GM12878 (cell line): ENCODE results near the gene FGF11. TPM values are rescaled to one million over a fixed set of nuclear protein-coding genes. Genes with fewer than 3 reads are reported as not detected.

Source experiments
- ATAC-seq: fragments of 200-7000 bp; cut with Tn5 transposase; 3 replicates; pipeline ENCODE4 v1.9.1; 2020; ENCODE audit warnings: mild to moderate bottlenecking, moderate library complexity
- BruUV-seq: library from RNA; stranded (reverse); fragments of 400-500 nt; replicated peaks from 2 replicates; lab custom pipeline; 2021; lab: Mats Ljungman, UMichigan
- CTCF ChIA-PET: fragments of 300-600 bp; sonication (Branson Sonifier 250); formaldehyde crosslinking; extraction: SDS; loops from one replicate; lab custom pipeline; 2021; ENCODE audit warnings: inconsistent platforms; lab: Yijun Ruan, JAX
- POLR2A ChIA-PET: fragments of 350-600 bp; formaldehyde crosslinking; extraction: SDS; loops from one replicate; lab custom pipeline; 2021; ENCODE audit warnings: inconsistent platforms; lab: Charles Lee
- RAD21 ChIA-PET: fragments of 300-600 bp; sonication (Branson Sonifier 250); formaldehyde crosslinking; loops from one replicate; lab custom pipeline; 2023; ENCODE audit warnings: antibody characterized with exemption; ENCODE audit not compliant: unreplicated experiment; lab: Charles Lee
- SMC1A ChIA-PET: fragments of 300-600 bp; sonication (Branson Sonifier 250); formaldehyde crosslinking; loops from one replicate; lab custom pipeline; 2023; ENCODE audit not compliant: unreplicated experiment, uncharacterized antibody; lab: Charles Lee
- DNase-seq: peaks from one replicate; pipeline ENCODE4 v3.0.0-alpha.2; 2011; ENCODE audit warnings: low read depth, low spot score
- FAIRE-seq: peaks from 3 replicates; lab custom pipeline; 2011; peaks lifted over from hg19 to GRCh38; lab: Jason Lieb, UNC
- H2AFZ ChIP-seq: 2 replicates; pipeline ENCODE4 v1.6.0; 2011; ENCODE audit warnings: low read depth, low read length, control low read depth; ENCODE audit not compliant: control insufficient read depth
- H3K27ac ChIP-seq: 2 replicates; pipeline ENCODE4 v1.5.1; 2011; ENCODE audit warnings: control low read depth; ENCODE audit not compliant: control insufficient read depth, insufficient read depth
- H3K27me3 ChIP-seq, 2 experiments: replicated peaks in 1 of 2; 2 replicates each; pipeline versions ENCODE4 v1.6.0 to v1.6.1; 2011; ENCODE audit warnings: low read length in 1 of 2; ENCODE audit not compliant: control insufficient read depth in 2 of 2, insufficient read depth in 2 of 2
- H3K36me3 ChIP-seq, 2 experiments: 2 replicates each; pipeline ENCODE4 v1.5.1; 2011; ENCODE audit warnings: low read length in 1 of 2; ENCODE audit not compliant: control insufficient read depth in 2 of 2, insufficient read depth in 2 of 2
- H3K4me1 ChIP-seq: 2 replicates; pipeline ENCODE4 v1.6.1; 2011; ENCODE audit warnings: mild to moderate bottlenecking, low read length, moderate library complexity, mixed read lengths; ENCODE audit not compliant: control insufficient read depth, insufficient read depth
- H3K4me2 ChIP-seq: 2 replicates; pipeline ENCODE4 v1.6.0; 2011; ENCODE audit warnings: control low read depth; ENCODE audit not compliant: control insufficient read depth, insufficient read depth
- H3K4me3 ChIP-seq: fragments of 200-600 bp; sonication (generic); 2 replicates; pipeline ENCODE4 v1.5.1; 2016
- H3K79me2 ChIP-seq: 2 replicates; pipeline ENCODE4 v1.6.0; 2011; ENCODE audit warnings: low read length; ENCODE audit not compliant: control insufficient read depth, insufficient read depth
- H3K9ac ChIP-seq: 2 replicates; pipeline ENCODE4 v1.8.0; 2011; ENCODE audit warnings: low read length, control low read depth, mixed read lengths; ENCODE audit not compliant: control insufficient read depth, insufficient read depth
- H3K9me3 ChIP-seq: replicated peaks from 3 replicates; pipeline ENCODE4 v1.5.1; 2011; ENCODE audit warnings: mild to moderate bottlenecking, low read length; ENCODE audit not compliant: control insufficient read depth, insufficient read depth
- H4K20me1 ChIP-seq: 2 replicates; pipeline ENCODE4 v1.6.0; 2011; ENCODE audit not compliant: control insufficient read depth, insufficient read depth
- CBFB ChIP-seq: IDR thresholded peaks from 2 replicates; pipeline ENCODE4 v1.6.1; 2016; ENCODE audit warnings: antibody characterized with exemption, low read depth
- DPF2 ChIP-seq: fragments of 450-650 bp; IDR thresholded peaks from 2 replicates; pipeline ENCODE4 v1.6.1; 2017; ENCODE audit warnings: mild to moderate bottlenecking
- HDAC2 ChIP-seq: fragments of 200-600 bp; sonication (generic); IDR thresholded peaks from 2 replicates; pipeline ENCODE4 v1.6.1; 2017
- HDGF ChIP-seq: fragments of 450-650 bp; IDR thresholded peaks from 2 replicates; pipeline ENCODE4 v1.6.1; 2016; ENCODE audit warnings: antibody characterized with exemption
- IKZF2 ChIP-seq, 2 experiments: fragments of 450-650 bp; IDR thresholded peaks; 2 replicates each; pipeline ENCODE4 v1.6.1; 2017; ENCODE audit warnings: mild to moderate bottlenecking in 2 of 2, moderate library complexity in 2 of 2
- PAX5 ChIP-seq: IDR thresholded peaks from 2 replicates; pipeline ENCODE4 v1.6.1; 2011; ENCODE audit warnings: low read depth, low read length, borderline replicate concordance
- POU2F2 ChIP-seq: IDR thresholded peaks from 3 replicates; pipeline ENCODE4 v1.6.1; 2011; ENCODE audit warnings: low read depth, mild to moderate bottlenecking, low read length, borderline replicate concordance
- RAD21 ChIP-seq: IDR thresholded peaks from 2 replicates; pipeline ENCODE4 v1.6.1; 2011; ENCODE audit warnings: mild to moderate bottlenecking, low read depth, low read length, moderate library complexity; ENCODE audit not compliant: insufficient read depth
- RCOR1 ChIP-seq: conservative IDR thresholded peaks from 2 replicates; pipeline ENCODE4 v1.6.1; 2012; ENCODE audit warnings: low read depth, low read length, improper control_type of control experiment
- SMARCA5 ChIP-seq: fragments of 450-650 bp; IDR thresholded peaks from 2 replicates; pipeline ENCODE4 v1.6.1; 2017; ENCODE audit warnings: mild to moderate bottlenecking
- SPI1 ChIP-seq: IDR thresholded peaks from 2 replicates; pipeline ENCODE4 v1.6.1; 2011; ENCODE audit warnings: low read depth, mild to moderate bottlenecking, low read length, moderate library complexity, borderline replicate concordance; ENCODE audit not compliant: insufficient read depth
- SRF ChIP-seq, 2 experiments: IDR thresholded peaks; 2 replicates each; pipeline ENCODE4 v1.6.1; 2011; ENCODE audit warnings: low read depth in 2 of 2, low read length in 2 of 2, mild to moderate bottlenecking in 1 of 2, moderate library complexity in 1 of 2
- ZSCAN29 ChIP-seq: fragments of 450-650 bp; IDR thresholded peaks from 2 replicates; pipeline ENCODE4 v1.6.1; 2017; ENCODE audit warnings: mild to moderate bottlenecking, moderate library complexity
- WGBS: methylation state at CpG from one replicate; pipeline ENCODE4 v1.1.6; 2016; ENCODE audit warnings: low lambda C conversion rate; ENCODE audit not compliant: insufficient replicate concordance, insufficient coverage; ENCODE audit errors: missing lambda C conversion rate; 5-methylcytosine and 5-hydroxymethylcytosine counted together
- in situ Hi-C: fragments of 300-500 bp; cut with MboI; formaldehyde crosslinking; loops from 9 replicates; pipeline ENCODE4 v1.14.3; 2018; ENCODE audit warnings: mixed read lengths
- intact Hi-C: fragments of 100-400 bp; cut with micrococcal nuclease; formaldehyde crosslinking; loops from one replicate; pipeline ENCODE4 v1.14.2; 2022; ENCODE audit not compliant: unreplicated experiment
- polyA plus RNA-seq, 11 experiments: library from polyadenylated mRNA; depleted of rRNA in 4 of 11; unstranded in 6 of 11; stranded (reverse) in 5 of 11; fragments of >200 nt; fragmentation: Nextera tagmentation in 4 of 11; fragmentation: Illumina TruSeq in 1 of 11; extraction: Ambion mirVana in 4 of 11; extraction: Trizol in 1 of 11; gene quantifications; 1 replicate in 1 of 11; 2 replicates in 10 of 11; pipeline versions ENCODE4 v1.2.1 to v1.2.3, GENCODE V29; 2011 to 2016; ENCODE audit warnings: inconsistent platforms in 2 of 11, missing spikeins in 2 of 11, low read depth in 1 of 11
- total RNA-seq, 4 experiments: library from RNA; depleted of rRNA in 3 of 4; stranded (reverse); fragments of >200 nt in 3 of 4; fragmentation: Illumina TruSeq in 1 of 4; extraction: Trizol in 1 of 4; gene quantifications; 2 replicates each; pipeline versions ENCODE4 v1.2.1 to v1.2.3, GENCODE V29; 2013 to 2021
- TF ChIP-seq, protein P1 (sequence below): fragments of 450-650 bp; IDR thresholded peaks from 2 replicates; pipeline ENCODE4 v1.6.1; 2017; ENCODE audit warnings: mild to moderate bottlenecking
- TF ChIP-seq, protein P2 (sequence below): fragments of 450-650 bp; formaldehyde crosslinking; IDR thresholded peaks from 2 replicates; pipeline ENCODE4 v1.5.0; 2022; ENCODE audit warnings: mild to moderate bottlenecking, missing genetic modification characterization

Gene FGF11
- total and polyA plus RNA-seq, 10 of the 15 experiments (the other 5 are each of a cell fraction or from before 2014, with no cell fraction given), result 0.69 to 21.1 (median 2.6) TPM

- H2AFZ ChIP-seq, result no peak within 1 kb of the TSS
- H3K36me3 ChIP-seq, result no peaks in the 10 kb centered on the region
- POLR2A ChIA-PET, result no interaction called here
- no peak within 1 kb of the TSS for H3K4me2 ChIP-seq
- FAIRE-seq (no peak), DNase-seq (no peak), ATAC-seq (no peak)
- SMC1A ChIA-PET, result interaction anchor here (0.6 to 0.8 kb wide), 2 partner anchors 25 to 384 kb away, joined by 3 read pairs; no protein-coding TSS in a partner anchor
- H3K4me1 ChIP-seq, result no peaks in the 10 kb centered on the region
- RAD21 ChIA-PET, result no interaction called here
- H3K4me3 ChIP-seq, result no peak within 1 kb of the TSS
- H3K27ac ChIP-seq, result no peak within 1 kb of the TSS
- TF ChIP-seq RCOR1 (no peak), DPF2 (no peak), IKZF2 (IDR thresholded peaks at IDR 0.05) (no peak), ZSCAN29 (no peak), CBFB (no peak)
- TF ChIP-seq, protein P1, sequence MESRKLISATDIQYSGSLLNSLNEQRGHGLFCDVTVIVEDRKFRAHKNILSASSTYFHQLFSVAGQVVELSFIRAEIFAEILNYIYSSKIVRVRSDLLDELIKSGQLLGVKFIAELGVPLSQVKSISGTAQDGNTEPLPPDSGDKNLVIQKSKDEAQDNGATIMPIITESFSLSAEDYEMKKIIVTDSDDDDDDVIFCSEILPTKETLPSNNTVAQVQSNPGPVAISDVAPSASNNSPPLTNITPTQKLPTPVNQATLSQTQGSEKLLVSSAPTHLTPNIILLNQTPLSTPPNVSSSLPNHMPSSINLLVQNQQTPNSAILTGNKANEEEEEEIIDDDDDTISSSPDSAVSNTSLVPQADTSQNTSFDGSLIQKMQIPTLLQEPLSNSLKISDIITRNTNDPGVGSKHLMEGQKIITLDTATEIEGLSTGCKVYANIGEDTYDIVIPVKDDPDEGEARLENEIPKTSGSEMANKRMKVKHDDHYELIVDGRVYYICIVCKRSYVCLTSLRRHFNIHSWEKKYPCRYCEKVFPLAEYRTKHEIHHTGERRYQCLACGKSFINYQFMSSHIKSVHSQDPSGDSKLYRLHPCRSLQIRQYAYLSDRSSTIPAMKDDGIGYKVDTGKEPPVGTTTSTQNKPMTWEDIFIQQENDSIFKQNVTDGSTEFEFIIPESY, result no peak
- in situ Hi-C loops (no loop called here), intact Hi-C loops (no loop called here)
- no peaks in the 10 kb centered on the region for H4K20me1 ChIP-seq
- 0% methylated on average over 5 of the region's 5 CpGs for WGBS
- no peaks in the 10 kb centered on the region for H3K79me2 ChIP-seq
- H3K9ac ChIP-seq, result no peak within 1 kb of the TSS
- no TSS peak for BruUV-seq
- CTCF ChIA-PET, result no interaction called here
- no peaks in the 10 kb centered on the region; a peak in 1 of 4 replicates for H3K27me3 ChIP-seq
- H3K9me3 ChIP-seq, result no peaks in the 10 kb centered on the region
These were observed 10.8 kb upstream of the FGF11 start, which contains the start of gene SPEM3 for GRCh38 chr17:7428557-7428956. Gene SPEM3 (plus strand): TSS chr17:7428857. CDS start chr17:7428903, 46 bp downstream.

DNA sequence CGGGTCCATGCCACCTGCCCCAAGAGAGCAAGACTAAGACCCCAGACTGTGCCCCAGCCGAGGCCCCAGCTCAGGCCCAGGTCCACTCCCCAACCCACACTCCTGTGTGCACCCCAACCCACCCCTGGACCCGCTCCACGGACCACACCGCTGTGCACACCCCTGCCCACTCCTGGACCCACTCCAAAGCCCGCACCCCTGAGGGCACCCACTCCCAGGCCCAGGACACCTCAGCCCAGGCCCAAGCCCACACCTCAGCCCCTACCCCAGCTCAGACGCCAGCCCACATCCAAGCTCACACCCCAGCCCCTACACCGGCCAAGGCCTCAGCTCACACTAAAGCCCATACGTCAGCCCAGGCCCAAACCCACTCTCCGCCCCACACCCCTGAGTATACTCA lies 9.6 kb upstream of the FGF11 start:
- H3K9ac ChIP-seq, result no peak overlapping the region
- in situ Hi-C loops, result no loop called here
- CTCF ChIA-PET, result interaction anchor here (0.6 kb wide), 1 partner anchor 117 kb away, joined by 3 read pairs; no protein-coding TSS in a partner anchor

More for the DNA sequence above, 9.6 kb upstream of the FGF11 start:
- no peak for FAIRE-seq
- Histone ChIP-seq H3K4me3 (no peak overlapping the region), H3K9me3 (no peaks in the 10 kb centered on the region), H3K36me3 (no peaks in the 10 kb centered on the region), H3K27me3 (no peaks in the 10 kb centered on the region; a peak in 1 of 4 replicates), H2AFZ (no peak overlapping the region), H3K4me1 (no peaks in the 10 kb centered on the region), H3K79me2 (no peaks in the 10 kb centered on the region), H3K4me2 (no peak overlapping the region), H4K20me1 (no peaks in the 10 kb centered on the region), H3K27ac (no peak overlapping the region)
- ChIA-PET RAD21 (no interaction called here), SMC1A (no interaction called here), POLR2A (no interaction called here)
- WGBS, result 44% methylated on average over 10 of the region's 10 CpGs
- no peak for DNase-seq
- TF ChIP-seq SMARCA5 (no peak), POU2F2 (no peak), HDGF (no peak), RAD21 (no peak), SPI1 (no peak), PAX5 (no peak), SRF (IDR thresholded peaks at IDR 0.05; ENCODE audit: low read depth in 2 of 2, low read length in 2 of 2) (no peak), HDAC2 (no peak)
- TF ChIP-seq, protein P2, sequence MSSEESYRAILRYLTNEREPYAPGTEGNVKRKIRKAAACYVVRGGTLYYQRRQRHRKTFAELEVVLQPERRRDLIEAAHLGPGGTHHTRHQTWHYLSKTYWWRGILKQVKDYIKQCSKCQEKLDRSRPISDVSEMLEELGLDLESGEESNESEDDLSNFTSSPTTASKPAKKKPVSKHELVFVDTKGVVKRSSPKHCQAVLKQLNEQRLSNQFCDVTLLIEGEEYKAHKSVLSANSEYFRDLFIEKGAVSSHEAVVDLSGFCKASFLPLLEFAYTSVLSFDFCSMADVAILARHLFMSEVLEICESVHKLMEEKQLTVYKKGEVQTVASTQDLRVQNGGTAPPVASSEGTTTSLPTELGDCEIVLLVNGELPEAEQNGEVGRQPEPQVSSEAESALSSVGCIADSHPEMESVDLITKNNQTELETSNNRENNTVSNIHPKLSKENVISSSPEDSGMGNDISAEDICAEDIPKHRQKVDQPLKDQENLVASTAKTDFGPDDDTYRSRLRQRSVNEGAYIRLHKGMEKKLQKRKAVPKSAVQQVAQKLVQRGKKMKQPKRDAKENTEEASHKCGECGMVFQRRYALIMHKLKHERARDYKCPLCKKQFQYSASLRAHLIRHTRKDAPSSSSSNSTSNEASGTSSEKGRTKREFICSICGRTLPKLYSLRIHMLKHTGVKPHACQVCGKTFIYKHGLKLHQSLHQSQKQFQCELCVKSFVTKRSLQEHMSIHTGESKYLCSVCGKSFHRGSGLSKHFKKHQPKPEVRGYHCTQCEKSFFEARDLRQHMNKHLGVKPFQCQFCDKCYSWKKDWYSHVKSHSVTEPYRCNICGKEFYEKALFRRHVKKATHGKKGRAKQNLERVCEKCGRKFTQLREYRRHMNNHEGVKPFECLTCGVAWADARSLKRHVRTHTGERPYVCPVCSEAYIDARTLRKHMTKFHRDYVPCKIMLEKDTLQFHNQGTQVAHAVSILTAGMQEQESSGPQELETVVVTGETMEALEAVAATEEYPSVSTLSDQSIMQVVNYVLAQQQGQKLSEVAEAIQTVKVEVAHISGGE (CRISPR knock-in tag), result no peak
- no TSS peak for BruUV-seq
- intact Hi-C loops, result loop anchor here (10.0 kb wide), 1 partner anchor 385 kb away; the partner anchor contains the start of gene SLC16A11
- ATAC-seq, result no peak
